HepG2 (cell line): ENCODE measurements around the gene SH2D2A. TPM values are rescaled to one million over a fixed set of nuclear protein-coding genes. Genes with fewer than 3 reads are reported as not detected.

ENCODE experiments used
- FOXK1 ChIP-seq: sonication (generic); formaldehyde crosslinking; IDR thresholded peaks from 2 replicates; pipeline ENCODE4 v1.4.0; 2020; ENCODE audit warnings: low read depth, missing genetic modification reagents, borderline replicate concordance
- KLF6 ChIP-seq: IDR thresholded peaks from 2 replicates; pipeline ENCODE4 v1.8.0; 2016; ENCODE audit warnings: missing biosample characterization, missing genetic modification reagents
- NCOR1 ChIP-seq: fragments of 200-600 bp; sonication (generic); IDR thresholded peaks from 2 replicates; pipeline ENCODE4 v1.7.0; 2017; ENCODE audit warnings: antibody characterized with exemption, low read length, borderline replicate concordance
- RORA ChIP-seq: sonication (generic); formaldehyde crosslinking; IDR thresholded peaks from 2 replicates; pipeline ENCODE4 v1.5.0; 2020; ENCODE audit warnings: mild to moderate bottlenecking, missing genetic modification reagents, moderate library complexity
- SALL1 ChIP-seq: sonication (generic); formaldehyde crosslinking; IDR thresholded peaks from 2 replicates; pipeline ENCODE4 v1.8.0; 2022; ENCODE audit warnings: mild to moderate bottlenecking, missing genetic modification reagents
- SIN3A ChIP-seq: IDR thresholded peaks from 2 replicates; pipeline ENCODE4 v1.6.1; 2011; ENCODE audit warnings: low read depth, mild to moderate bottlenecking, control low read depth, low read length, borderline replicate concordance
- ZFP41 ChIP-seq: sonication (generic); formaldehyde crosslinking; IDR thresholded peaks from 2 replicates; pipeline ENCODE4 v1.4.0; 2020; ENCODE audit warnings: mild to moderate bottlenecking, missing genetic modification reagents, borderline replicate concordance
- ZNF136 ChIP-seq: sonication (generic); formaldehyde crosslinking; IDR thresholded peaks from 2 replicates; pipeline ENCODE4 v1.8.1; 2022; ENCODE audit warnings: low read depth, mild to moderate bottlenecking, moderate library complexity, missing genetic modification reagents
- ZNF230 ChIP-seq: sonication (generic); formaldehyde crosslinking; IDR thresholded peaks from 2 replicates; pipeline ENCODE4 v1.4.0; 2020; ENCODE audit warnings: mild to moderate bottlenecking, missing genetic modification reagents
- ZNF431 ChIP-seq: sonication (generic); formaldehyde crosslinking; IDR thresholded peaks from 2 replicates; pipeline ENCODE4 v1.9.0; 2022; ENCODE audit warnings: missing genetic modification reagents, low read depth, mild to moderate bottlenecking, borderline replicate concordance
- ZNF564 ChIP-seq: sonication (generic); formaldehyde crosslinking; IDR thresholded peaks from 2 replicates; pipeline ENCODE4 v1.8.1; 2023; ENCODE audit warnings: mild to moderate bottlenecking, missing genetic modification reagents
- ZNF724P ChIP-seq: sonication (generic); formaldehyde crosslinking; IDR thresholded peaks from 2 replicates; pipeline ENCODE4 v1.8.0; 2022; ENCODE audit warnings: missing genetic modification reagents, borderline replicate concordance
- polyA plus RNA-seq, 8 experiments: library from polyadenylated mRNA; depleted of rRNA in 3 of 8; stranded (reverse) in 7 of 8; unstranded in 1 of 8; fragments of >200 nt; fragmentation: Illumina TruSeq in 4 of 8; extraction: Trizol in 4 of 8; gene quantifications; 2 replicates each; pipeline versions ENCODE4 v1.2.1 to v1.2.3, GENCODE V29; 2011 to 2016; ENCODE audit warnings: low read depth in 4 of 8, missing spikeins in 1 of 8, mixed read lengths in 1 of 8; ENCODE audit not compliant: insufficient read depth in 1 of 8
- total RNA-seq, 5 experiments: library from RNA; depleted of rRNA; stranded (reverse); fragments of >200 nt; fragmentation: Illumina TruSeq; extraction: Trizol; gene quantifications; 2 replicates each; pipeline ENCODE4 v1.2.3, GENCODE V29; 2016; ENCODE audit warnings: low read depth in 1 of 5
- TF ChIP-seq, protein P1 (sequence below): sonication (generic); formaldehyde crosslinking; IDR thresholded peaks from 2 replicates; pipeline ENCODE4 v1.5.0; 2020; ENCODE audit warnings: mild to moderate bottlenecking, missing genetic modification reagents, borderline replicate concordance
- TF ChIP-seq, protein P2 (sequence below): sonication (generic); formaldehyde crosslinking; IDR thresholded peaks from 2 replicates; pipeline ENCODE4 v1.9.0; 2021; ENCODE audit warnings: missing genetic modification reagents, borderline replicate concordance
- TF ChIP-seq, protein P3 (sequence below): sonication (generic); formaldehyde crosslinking; IDR thresholded peaks from 2 replicates; pipeline ENCODE4 v1.4.0; 2020; ENCODE audit warnings: missing genetic modification reagents
- TF ChIP-seq, protein P4 (sequence below): sonication (generic); formaldehyde crosslinking; IDR thresholded peaks from 2 replicates; pipeline ENCODE4 v1.9.0; 2022; ENCODE audit warnings: low read depth, missing genetic modification reagents

SH2D2A gene
- total and polyA plus RNA-seq, 2 of the 13 experiments (the other 11 are each of a cell fraction or from before 2014, with no cell fraction given) = 0.57 to 0.73 TPM

DNA sequence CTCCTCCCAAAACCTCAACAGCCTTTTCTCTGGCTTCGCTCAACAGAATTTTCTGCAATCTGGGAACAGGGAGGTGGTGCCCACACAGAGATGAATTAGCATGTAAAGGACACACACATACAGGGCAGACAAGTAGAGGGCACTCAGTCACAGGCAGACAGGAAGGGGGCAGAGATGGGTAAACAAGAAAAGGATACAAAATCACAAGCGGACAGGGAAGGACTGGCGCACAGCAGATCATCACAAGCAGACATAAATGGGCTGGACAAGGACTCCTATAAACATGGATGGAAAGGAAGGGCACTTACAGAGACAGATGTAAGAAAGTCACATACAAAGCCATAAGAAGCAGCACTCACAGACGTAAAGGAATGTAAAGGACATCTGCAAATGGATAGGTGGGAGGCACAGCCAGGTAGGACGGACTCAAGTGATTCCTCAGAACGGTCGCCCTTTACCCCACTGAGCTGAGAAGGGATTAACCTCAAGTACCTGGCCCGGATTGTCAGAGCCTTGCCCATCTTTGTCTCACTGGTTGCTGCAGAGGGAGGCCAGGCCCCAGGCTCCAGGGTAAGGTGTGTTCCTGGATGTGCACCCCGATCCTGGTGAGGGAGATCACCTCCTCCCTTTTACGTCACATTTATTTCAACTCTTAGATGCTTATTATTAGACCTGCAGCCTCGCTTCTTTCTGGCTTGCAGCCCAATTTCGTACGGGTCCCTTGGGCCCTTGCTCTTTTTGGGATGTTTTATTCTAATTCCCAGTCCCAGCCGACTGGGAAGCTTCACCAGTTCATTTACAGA is 50.1 kb downstream of the SH2D2A start (continued):
- TF ChIP-seq, protein P1, sequence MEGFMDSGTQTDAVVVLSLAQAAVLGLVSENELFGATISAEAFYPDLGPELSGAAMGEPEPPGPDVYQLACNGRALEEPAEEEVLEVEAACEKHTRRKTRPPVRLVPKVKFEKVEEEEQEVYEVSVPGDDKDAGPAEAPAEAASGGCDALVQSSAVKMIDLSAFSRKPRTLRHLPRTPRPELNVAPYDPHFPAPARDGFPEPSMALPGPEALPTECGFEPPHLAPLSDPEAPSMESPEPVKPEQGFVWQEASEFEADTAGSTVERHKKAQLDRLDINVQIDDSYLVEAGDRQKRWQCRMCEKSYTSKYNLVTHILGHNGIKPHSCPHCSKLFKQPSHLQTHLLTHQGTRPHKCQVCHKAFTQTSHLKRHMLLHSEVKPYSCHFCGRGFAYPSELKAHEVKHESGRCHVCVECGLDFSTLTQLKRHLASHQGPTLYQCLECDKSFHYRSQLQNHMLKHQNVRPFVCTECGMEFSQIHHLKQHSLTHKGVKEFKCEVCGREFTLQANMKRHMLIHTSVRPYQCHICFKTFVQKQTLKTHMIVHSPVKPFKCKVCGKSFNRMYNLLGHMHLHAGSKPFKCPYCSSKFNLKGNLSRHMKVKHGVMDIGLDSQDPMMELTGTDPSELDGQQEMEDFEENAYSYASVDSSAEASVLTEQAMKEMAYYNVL = 0 out of 2 replicates have a peak, but pooled peaks have one; percentile 39
- TF ChIP-seq ZFP41 (0 out of 2 replicates have a peak, but pooled peaks have one; percentile 29), ZNF564 (CRISPR knock-in tag) (no peak), SALL1 (CRISPR knock-in tag) (0 out of 2 replicates have a peak, but pooled peaks have one; percentile 8), SIN3A (no peak), ZNF136 (CRISPR knock-in tag) (no peak), KLF6 (CRISPR knock-in tag) (0 out of 2 replicates have a peak, but pooled peaks have one; percentile 9), ZNF724P (CRISPR knock-in tag) (no peak), NCOR1 (no peak), ZNF230 (0 out of 2 replicates have a peak, but pooled peaks have one; percentile 33), ZNF431 (no peak), RORA (CRISPR knock-in tag) (no peak), FOXK1 (CRISPR knock-in tag) (no peak)
- TF ChIP-seq, protein P2, sequence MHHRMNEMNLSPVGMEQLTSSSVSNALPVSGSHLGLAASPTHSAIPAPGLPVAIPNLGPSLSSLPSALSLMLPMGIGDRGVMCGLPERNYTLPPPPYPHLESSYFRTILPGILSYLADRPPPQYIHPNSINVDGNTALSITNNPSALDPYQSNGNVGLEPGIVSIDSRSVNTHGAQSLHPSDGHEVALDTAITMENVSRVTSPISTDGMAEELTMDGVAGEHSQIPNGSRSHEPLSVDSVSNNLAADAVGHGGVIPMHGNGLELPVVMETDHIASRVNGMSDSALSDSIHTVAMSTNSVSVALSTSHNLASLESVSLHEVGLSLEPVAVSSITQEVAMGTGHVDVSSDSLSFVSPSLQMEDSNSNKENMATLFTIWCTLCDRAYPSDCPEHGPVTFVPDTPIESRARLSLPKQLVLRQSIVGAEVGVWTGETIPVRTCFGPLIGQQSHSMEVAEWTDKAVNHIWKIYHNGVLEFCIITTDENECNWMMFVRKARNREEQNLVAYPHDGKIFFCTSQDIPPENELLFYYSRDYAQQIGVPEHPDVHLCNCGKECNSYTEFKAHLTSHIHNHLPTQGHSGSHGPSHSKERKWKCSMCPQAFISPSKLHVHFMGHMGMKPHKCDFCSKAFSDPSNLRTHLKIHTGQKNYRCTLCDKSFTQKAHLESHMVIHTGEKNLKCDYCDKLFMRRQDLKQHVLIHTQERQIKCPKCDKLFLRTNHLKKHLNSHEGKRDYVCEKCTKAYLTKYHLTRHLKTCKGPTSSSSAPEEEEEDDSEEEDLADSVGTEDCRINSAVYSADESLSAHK (CRISPR knock-in tag) = 0 out of 2 replicates have a peak, but pooled peaks have one; percentile 11
- TF ChIP-seq, protein P3, sequence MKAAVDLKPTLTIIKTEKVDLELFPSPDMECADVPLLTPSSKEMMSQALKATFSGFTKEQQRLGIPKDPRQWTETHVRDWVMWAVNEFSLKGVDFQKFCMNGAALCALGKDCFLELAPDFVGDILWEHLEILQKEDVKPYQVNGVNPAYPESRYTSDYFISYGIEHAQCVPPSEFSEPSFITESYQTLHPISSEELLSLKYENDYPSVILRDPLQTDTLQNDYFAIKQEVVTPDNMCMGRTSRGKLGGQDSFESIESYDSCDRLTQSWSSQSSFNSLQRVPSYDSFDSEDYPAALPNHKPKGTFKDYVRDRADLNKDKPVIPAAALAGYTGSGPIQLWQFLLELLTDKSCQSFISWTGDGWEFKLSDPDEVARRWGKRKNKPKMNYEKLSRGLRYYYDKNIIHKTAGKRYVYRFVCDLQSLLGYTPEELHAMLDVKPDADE = no peak
- TF ChIP-seq, protein P4, sequence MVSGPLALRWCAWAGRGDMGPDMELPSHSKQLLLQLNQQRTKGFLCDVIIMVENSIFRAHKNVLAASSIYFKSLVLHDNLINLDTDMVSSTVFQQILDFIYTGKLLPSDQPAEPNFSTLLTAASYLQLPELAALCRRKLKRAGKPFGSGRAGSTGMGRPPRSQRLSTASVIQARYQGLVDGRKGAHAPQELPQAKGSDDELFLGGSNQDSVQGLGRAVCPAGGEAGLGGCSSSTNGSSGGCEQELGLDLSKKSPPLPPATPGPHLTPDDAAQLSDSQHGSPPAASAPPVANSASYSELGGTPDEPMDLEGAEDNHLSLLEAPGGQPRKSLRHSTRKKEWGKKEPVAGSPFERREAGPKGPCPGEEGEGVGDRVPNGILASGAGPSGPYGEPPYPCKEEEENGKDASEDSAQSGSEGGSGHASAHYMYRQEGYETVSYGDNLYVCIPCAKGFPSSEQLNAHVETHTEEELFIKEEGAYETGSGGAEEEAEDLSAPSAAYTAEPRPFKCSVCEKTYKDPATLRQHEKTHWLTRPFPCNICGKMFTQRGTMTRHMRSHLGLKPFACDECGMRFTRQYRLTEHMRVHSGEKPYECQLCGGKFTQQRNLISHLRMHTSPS (CRISPR knock-in tag) = peak; percentile 58; the same call in 1 of the 2 replicates
